Tibial artery (tissue), 4 donors: ENCODE data around the gene PARP8.
"Not testable (repeated sequence)": the region's sequence is repeated elsewhere in the genome, so short reads cannot be mapped to it uniquely, and the experiment has no call there.

Experiments used
- DNase-seq, 2 donors: peaks; one replicate each; pipeline ENCODE4 v3.0.0-alpha.2; 2019
- H3K27ac ChIP-seq, 2 donors: fragments of 200-600 bp; sonication (generic) in 1 of 2; 1 replicate in 1 of 2; 2 replicates in 1 of 2; pipeline ENCODE4 v1.5.1; 2018 to 2019; ENCODE audit warnings: mild to moderate bottlenecking in 1 of 2
- H3K27me3 ChIP-seq, 2 donors: fragments of 200-600 bp; sonication (generic) in 1 of 2; one replicate each; pipeline versions ENCODE4 v1.5.1 to v1.6.0; 2016 to 2019
- H3K36me3 ChIP-seq, 3 donors: fragments of 200-600 bp; sonication (generic) in 2 of 3; one replicate each; pipeline ENCODE4 v1.5.1; 2016 to 2019; ENCODE audit warnings: mild to moderate bottlenecking in 2 of 3
- H3K4me1 ChIP-seq, 4 donors: fragments of 200-600 bp; sonication (generic) in 2 of 4; 1 replicate in 3 of 4; 2 replicates in 1 of 4; pipeline ENCODE4 v1.5.1; 2016 to 2019
- H3K4me3 ChIP-seq, 2 donors: fragments of 200-600 bp; sonication (generic) in 1 of 2; 1 replicate in 1 of 2; 2 replicates in 1 of 2; pipeline ENCODE4 v1.5.1; 2018 to 2019; ENCODE audit warnings: mild to moderate bottlenecking in 2 of 2
- H3K9me3 ChIP-seq, 3 donors: fragments of 200-600 bp; sonication (generic) in 1 of 3; one replicate each; pipeline ENCODE4 v1.5.1; 2016 to 2019
- intact Hi-C: fragments of 100-400 bp; cut with DNase I; formaldehyde crosslinking; loops from one replicate; pipeline ENCODE4 v1.15.0; 2023; ENCODE audit warnings: low total_unique reads
- TF ChIP-seq, protein P1 (sequence below), 2 experiments: fragments of 200-600 bp in 1 of 2; fragments of 450-650 bp in 1 of 2; IDR thresholded peaks; one replicate each; pipeline ENCODE4 v1.5.1; 2017 to 2019; ENCODE audit warnings: antibody characterized with exemption in 2 of 2, mild to moderate bottlenecking in 1 of 2, moderate library complexity in 1 of 2

Gene PARP8

DNA sequence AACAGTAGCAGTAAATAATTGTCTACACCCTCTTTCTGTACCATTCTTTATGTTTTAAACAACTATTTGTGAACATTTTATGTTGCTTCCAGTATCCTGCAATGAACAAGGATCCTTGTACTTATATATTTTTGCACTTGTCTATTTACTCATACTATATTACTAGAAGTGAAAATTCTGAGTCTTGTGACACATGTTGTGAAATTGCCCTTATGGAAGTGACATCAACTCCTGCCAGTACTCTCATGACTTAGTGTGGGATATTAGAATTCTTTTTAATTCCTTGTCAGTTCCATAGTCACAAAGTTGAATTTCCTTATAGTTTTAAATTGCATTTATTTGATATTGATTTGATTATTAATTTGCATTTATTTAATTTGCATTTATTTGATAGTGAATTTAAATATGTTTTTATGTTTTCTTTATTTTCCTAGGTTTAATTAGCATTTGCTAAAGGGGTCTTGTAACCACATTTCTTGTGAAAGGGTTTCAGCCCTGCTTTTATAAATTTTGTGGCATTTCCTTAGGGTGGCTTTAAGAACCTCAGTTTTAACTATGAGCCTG lies 27.7 kb downstream of the PARP8 start:
- TF ChIP-seq, protein P1, sequence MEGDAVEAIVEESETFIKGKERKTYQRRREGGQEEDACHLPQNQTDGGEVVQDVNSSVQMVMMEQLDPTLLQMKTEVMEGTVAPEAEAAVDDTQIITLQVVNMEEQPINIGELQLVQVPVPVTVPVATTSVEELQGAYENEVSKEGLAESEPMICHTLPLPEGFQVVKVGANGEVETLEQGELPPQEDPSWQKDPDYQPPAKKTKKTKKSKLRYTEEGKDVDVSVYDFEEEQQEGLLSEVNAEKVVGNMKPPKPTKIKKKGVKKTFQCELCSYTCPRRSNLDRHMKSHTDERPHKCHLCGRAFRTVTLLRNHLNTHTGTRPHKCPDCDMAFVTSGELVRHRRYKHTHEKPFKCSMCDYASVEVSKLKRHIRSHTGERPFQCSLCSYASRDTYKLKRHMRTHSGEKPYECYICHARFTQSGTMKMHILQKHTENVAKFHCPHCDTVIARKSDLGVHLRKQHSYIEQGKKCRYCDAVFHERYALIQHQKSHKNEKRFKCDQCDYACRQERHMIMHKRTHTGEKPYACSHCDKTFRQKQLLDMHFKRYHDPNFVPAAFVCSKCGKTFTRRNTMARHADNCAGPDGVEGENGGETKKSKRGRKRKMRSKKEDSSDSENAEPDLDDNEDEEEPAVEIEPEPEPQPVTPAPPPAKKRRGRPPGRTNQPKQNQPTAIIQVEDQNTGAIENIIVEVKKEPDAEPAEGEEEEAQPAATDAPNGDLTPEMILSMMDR (IDR thresholded peaks at IDR 0.05), result no peak
- Histone ChIP-seq H3K36me3 (no peaks in the 10 kb centered on the region), H3K4me1 (peaks cover 0 to 27% (median 7%) of the 10 kb centered on the region in 4 donors), H3K9me3 (no peaks in the 10 kb centered on the region), H3K27me3 (no peaks in the 10 kb centered on the region), H3K4me3 (no peak overlapping the region), H3K27ac (no peak overlapping the region)
- intact Hi-C loops, result no loop called here
- no peak for DNase-seq

DNA sequence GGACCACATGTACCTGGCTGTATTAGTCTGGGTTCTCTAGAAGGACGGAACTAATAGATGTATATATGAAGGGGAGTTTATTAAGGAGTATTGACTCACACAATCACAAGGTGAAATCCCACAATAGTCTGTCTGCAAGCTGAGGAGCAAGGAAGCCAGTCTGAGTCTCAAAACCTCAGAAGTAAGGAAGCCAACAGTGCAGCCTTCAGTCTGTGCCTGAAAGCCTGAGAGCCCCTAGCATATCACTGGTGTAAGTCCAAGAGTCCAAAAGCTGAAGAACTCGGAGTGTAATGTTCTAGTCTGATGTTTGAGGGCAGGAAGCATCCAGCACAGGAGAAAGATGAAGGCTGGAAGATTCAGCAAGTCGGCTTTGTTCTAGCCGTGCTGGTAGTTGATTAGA lies 28.2 kb downstream of the PARP8 start:
- H3K4me3 ChIP-seq, H3K27me3 ChIP-seq, DNase-seq, H3K27ac ChIP-seq, intact Hi-C loops, H3K36me3 ChIP-seq, H3K9me3 ChIP-seq: not testable (repeated sequence)
- H3K4me1 ChIP-seq, result peaks cover 0 to 27% (median 4%) of the 10 kb centered on the region in 4 donors

DNA sequence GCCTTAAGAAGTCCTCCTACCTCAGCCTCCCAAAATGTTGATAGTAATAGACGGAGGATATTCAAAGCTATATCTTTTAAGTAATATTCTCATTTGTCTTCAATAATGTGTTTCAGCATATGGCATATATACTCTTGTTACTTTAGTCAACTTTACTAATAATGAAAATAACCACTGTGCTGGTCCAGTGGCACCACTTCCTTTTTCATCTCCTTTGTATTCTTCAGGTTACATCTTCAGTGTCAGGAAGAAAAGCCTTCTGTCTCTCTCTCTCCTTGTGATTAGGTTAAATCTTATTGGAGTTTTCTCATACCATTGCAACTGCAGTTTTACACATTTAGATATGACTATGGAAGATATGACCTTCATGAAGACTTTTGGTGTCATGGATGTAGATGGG lies 31.3 kb downstream of the PARP8 start:
- H3K4me3 ChIP-seq, result no peak overlapping the region
- H3K27me3 ChIP-seq, result no peaks in the 10 kb centered on the region
- TF ChIP-seq, protein P1 (IDR thresholded peaks at IDR 0.05), result no peak
- no peaks in the 10 kb centered on the region for H3K36me3 ChIP-seq
- no peak overlapping the region for H3K27ac ChIP-seq
- no peaks in the 10 kb centered on the region for H3K9me3 ChIP-seq
- no peak for DNase-seq
- peaks cover 0 to 15% (median under 1%) of the 10 kb centered on the region in 4 donors for H3K4me1 ChIP-seq
- intact Hi-C loops, result no loop called here

DNA sequence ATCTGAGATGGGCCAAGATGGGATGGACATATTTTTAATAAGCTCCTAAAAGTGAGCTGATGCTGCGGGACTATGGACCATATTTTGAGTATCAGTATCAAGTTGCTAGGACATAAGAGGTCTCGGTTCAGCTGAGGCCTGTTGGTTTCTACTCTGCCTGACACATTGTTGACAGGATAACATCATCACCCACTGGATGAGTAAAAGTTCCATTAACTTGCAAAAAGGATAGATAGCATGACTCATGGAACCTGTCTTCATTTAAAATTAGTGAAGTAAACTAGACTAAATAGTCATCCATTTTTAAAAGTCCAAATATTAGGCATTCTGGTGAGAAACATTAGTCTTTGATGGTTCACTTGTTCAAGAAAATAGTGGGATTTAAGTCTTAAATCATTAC lies 33.3 kb downstream of the PARP8 start:
- H3K4me1 ChIP-seq, result peaks cover 0 to 7% (median 0%) of the 10 kb centered on the region in 4 donors
- no peak overlapping the region for H3K27ac ChIP-seq
- TF ChIP-seq, protein P1 (IDR thresholded peaks at IDR 0.05), result no peak
- H3K9me3 ChIP-seq, result no peaks in the 10 kb centered on the region
- intact Hi-C loops, result no loop called here
- no peaks in the 10 kb centered on the region for H3K36me3 ChIP-seq
- H3K27me3 ChIP-seq, result no peaks in the 10 kb centered on the region
- DNase-seq, result no peak
- H3K4me3 ChIP-seq, result no peak overlapping the region

DNA sequence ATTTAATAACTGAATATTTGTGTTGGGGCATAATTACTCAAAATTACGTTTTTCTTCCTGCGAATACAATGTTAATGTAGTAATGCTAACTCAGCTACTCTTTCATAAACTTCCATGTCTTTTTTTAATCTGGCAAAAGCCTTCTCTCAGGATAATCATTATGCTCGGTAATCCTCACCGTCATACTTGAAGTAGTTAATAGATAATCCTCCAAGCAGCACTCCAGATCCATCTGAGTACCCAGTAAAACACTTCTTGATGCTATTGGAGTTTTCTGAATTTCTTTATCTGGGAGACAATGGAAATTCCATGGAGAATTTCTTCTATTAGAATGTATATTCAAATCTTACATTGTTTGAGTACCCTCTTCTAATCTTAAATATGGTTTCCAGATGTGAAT lies 34.3 kb downstream of the PARP8 start:
- no peaks in the 10 kb centered on the region for H3K36me3 ChIP-seq
- no peak overlapping the region for H3K27ac ChIP-seq
- peaks cover 0 to 10% (median 0%) of the 10 kb centered on the region in 4 donors for H3K4me1 ChIP-seq
- H3K27me3 ChIP-seq, result no peaks in the 10 kb centered on the region
- TF ChIP-seq, protein P1 (IDR thresholded peaks at IDR 0.05), result no peak
- DNase-seq, result no peak
- H3K4me3 ChIP-seq, result no peak overlapping the region
- no peaks in the 10 kb centered on the region for H3K9me3 ChIP-seq
- intact Hi-C loops, result no loop called here

DNA sequence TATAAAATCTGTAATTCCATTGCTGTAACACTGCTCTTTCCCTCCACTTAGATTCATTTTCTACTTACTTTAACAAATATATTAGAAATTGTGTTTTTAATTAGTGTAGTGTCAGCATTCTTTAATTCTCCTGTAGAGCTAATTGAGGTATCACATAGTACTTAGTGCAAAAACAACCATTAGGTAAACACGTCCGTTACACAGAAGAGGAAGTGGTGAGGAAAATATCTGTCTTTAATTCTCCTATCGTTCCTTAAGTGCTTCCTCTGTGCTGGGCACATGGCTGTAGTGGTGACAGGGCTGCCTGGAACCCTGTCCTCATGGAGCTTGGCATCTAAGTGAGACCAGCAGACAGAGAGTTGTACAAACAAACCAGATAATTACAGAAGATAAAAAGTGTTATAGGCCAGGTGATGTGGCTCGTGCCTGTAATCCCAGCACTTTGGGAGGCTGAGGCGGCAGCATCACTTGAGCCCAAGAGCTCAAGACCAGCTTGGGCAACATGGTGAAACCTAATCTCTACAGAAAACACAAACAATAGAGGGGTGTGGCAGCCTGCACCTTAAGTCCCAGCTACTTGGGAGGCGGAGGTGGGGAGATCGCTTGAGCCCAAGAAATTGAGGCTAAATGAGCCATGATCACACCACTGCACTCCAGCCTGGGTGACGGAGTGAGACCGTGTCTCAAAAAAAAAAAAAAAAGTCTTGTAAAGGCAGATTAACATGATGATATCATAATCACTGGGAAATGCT lies 36.4 kb downstream of the PARP8 start:
- no peaks in the 10 kb centered on the region for H3K36me3 ChIP-seq
- DNase-seq, result no peak
- intact Hi-C loops, result no loop called here
- no peak overlapping the region for H3K4me3 ChIP-seq
- H3K4me1 ChIP-seq, result peaks cover 0 to 10% (median 0%) of the 10 kb centered on the region in 4 donors
- no peaks in the 10 kb centered on the region for H3K27me3 ChIP-seq
- TF ChIP-seq, protein P1 (IDR thresholded peaks at IDR 0.05), result no peak
- H3K9me3 ChIP-seq, result no peaks in the 10 kb centered on the region
- H3K27ac ChIP-seq, result no peak overlapping the region
